ENCODE results near the gene SLC9A9.
"Not testable (repeated sequence)": the region's sequence is repeated elsewhere in the genome, so short reads cannot be mapped to it uniquely, and the experiment has no call there.

DNA sequence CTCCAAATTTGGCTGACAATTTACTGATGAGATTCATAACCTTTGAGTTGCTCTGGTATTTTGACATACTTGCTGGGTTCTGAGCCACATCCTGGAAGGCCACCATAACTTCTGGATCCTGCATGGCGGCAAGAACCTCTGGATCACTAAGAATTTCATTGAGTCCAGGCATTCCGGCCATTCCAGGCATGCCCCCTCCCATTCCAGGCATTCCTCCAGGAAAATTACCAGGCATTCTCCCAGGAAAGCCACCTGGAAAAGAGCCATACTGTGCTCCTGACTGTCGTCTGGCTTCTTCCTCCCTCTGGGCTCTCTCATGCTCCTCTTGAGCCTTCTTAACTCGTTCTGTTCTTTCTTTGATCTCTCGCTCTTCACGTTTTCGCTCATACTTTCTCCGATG is 331.1 kb downstream of the SLC9A9 start:
- TF ChIP-seq, protein P1, sequence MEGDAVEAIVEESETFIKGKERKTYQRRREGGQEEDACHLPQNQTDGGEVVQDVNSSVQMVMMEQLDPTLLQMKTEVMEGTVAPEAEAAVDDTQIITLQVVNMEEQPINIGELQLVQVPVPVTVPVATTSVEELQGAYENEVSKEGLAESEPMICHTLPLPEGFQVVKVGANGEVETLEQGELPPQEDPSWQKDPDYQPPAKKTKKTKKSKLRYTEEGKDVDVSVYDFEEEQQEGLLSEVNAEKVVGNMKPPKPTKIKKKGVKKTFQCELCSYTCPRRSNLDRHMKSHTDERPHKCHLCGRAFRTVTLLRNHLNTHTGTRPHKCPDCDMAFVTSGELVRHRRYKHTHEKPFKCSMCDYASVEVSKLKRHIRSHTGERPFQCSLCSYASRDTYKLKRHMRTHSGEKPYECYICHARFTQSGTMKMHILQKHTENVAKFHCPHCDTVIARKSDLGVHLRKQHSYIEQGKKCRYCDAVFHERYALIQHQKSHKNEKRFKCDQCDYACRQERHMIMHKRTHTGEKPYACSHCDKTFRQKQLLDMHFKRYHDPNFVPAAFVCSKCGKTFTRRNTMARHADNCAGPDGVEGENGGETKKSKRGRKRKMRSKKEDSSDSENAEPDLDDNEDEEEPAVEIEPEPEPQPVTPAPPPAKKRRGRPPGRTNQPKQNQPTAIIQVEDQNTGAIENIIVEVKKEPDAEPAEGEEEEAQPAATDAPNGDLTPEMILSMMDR (IDR thresholded peaks at IDR 0.05; ENCODE audit: borderline replicate concordance, extremely low read depth, low read length, poor library complexity, severe bottlenecking) = not testable (repeated sequence)
- TF ChIP-seq EZH2 (IDR thresholded peaks at IDR 0.05; ENCODE audit: borderline replicate concordance, low read depth, low read length, severe bottlenecking) = not testable (repeated sequence)

Data from DND-41 (cell line).